AG04450 (cell line): ENCODE results near the gene MTR. TPM values are rescaled to one million over a fixed set of nuclear protein-coding genes. Genes with fewer than 3 reads are reported as not detected.

Experiments used
- CTCF ChIA-PET: fragments of 300-600, 350-600 bp; formaldehyde crosslinking; extraction: SDS; loops from one replicate; lab custom pipeline; 2022; ENCODE audit warnings: antibody characterized with exemption, inconsistent platforms; lab: Charles Lee
- POLR2A ChIA-PET: fragments of 350-600 bp; formaldehyde crosslinking; extraction: SDS; loops from one replicate; lab custom pipeline; 2021; ENCODE audit warnings: antibody characterized with exemption, inconsistent platforms; lab: Yijun Ruan, JAX
- DNase-seq: peaks from one replicate; pipeline ENCODE4 v3.0.0-alpha.2; 2011; ENCODE audit warnings: low read depth, low spot score
- H3K27ac ChIP-seq: one replicate; pipeline ENCODE4 v1.5.1; 2012; ENCODE audit warnings: low read depth, low read length, control low read depth
- H3K27me3 ChIP-seq: one replicate; pipeline ENCODE4 v1.6.0; 2012; ENCODE audit warnings: low read length; ENCODE audit not compliant: control insufficient read depth, insufficient read depth
- H3K4me3 ChIP-seq: 2 replicates; pipeline ENCODE4 v1.5.1; 2011; ENCODE audit warnings: mild to moderate bottlenecking, low read depth, low read length, control low read depth
- H3K9me3 ChIP-seq: 2 replicates; pipeline ENCODE4 v1.5.1; 2012; ENCODE audit warnings: low read length; ENCODE audit not compliant: control insufficient read depth, insufficient read depth
- polyA plus RNA-seq: library from polyadenylated mRNA; depleted of rRNA; stranded (reverse); fragments of >200 nt; gene quantifications from 2 replicates; pipeline ENCODE4 v1.2.3, GENCODE V29; 2011
- TF ChIP-seq, protein P1 (sequence below): IDR thresholded peaks from 2 replicates; pipeline ENCODE4 v1.5.1; 2011; ENCODE audit warnings: low read depth, low read length, control low read depth, inconsistent platforms

The MTR gene
- polyA plus RNA-seq, 1 experiment: 13.0 TPM

DNA sequence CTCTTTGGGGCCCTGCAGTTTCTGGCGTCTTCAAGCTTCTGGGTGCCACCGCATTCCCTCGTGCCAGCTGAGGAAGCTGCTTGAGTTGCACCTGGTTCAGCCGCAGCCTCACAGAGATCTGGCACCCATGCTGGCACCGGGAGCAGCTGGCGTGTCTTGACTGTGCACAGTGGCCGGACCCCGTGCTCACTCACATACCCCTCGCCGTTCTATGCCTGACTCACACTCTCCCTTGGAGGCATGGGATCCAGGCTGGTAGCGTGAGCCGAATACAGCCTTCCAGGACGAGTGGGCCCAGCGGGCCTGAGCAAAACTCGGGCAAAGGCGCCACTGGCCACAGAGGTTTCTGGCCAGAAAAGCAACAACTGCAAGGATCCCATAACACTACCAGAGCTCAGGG, 8.6 kb upstream of the MTR start:
- POLR2A ChIA-PET: no interaction called here
- TF ChIP-seq, protein P1, sequence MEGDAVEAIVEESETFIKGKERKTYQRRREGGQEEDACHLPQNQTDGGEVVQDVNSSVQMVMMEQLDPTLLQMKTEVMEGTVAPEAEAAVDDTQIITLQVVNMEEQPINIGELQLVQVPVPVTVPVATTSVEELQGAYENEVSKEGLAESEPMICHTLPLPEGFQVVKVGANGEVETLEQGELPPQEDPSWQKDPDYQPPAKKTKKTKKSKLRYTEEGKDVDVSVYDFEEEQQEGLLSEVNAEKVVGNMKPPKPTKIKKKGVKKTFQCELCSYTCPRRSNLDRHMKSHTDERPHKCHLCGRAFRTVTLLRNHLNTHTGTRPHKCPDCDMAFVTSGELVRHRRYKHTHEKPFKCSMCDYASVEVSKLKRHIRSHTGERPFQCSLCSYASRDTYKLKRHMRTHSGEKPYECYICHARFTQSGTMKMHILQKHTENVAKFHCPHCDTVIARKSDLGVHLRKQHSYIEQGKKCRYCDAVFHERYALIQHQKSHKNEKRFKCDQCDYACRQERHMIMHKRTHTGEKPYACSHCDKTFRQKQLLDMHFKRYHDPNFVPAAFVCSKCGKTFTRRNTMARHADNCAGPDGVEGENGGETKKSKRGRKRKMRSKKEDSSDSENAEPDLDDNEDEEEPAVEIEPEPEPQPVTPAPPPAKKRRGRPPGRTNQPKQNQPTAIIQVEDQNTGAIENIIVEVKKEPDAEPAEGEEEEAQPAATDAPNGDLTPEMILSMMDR: no peak
- Histone ChIP-seq H3K4me3 (no peak overlapping the region), H3K9me3 (peaks cover 7% of the 10 kb centered on the region; the same call in 1 of the 2 replicates), H3K27me3 (no peaks in the 10 kb centered on the region), H3K27ac (no peak overlapping the region)
- DNase-seq: no peak
- CTCF ChIA-PET: no interaction called here

DNA sequence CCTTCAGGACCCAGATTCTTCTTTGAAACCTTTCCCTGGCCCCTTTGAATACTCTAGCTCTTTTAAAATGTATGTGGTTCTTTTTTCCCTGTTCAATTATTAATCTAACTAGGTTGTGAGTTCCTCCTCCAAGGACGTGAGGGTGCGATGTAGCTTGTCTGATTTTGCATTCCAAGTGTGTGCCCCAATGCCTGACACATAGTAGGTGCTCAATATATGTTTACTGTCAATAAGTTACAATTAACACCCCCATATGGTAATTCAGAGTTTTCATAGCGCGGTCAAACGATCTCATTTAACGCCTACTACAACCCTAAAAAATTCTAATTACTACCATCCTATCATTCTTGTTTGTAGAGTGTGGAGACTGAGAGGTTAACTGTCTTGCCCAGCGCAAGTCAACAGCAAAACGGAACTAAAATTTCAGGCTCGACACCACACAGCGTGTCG, 482 bp upstream of the MTR start:
- peak overlapping the region; percentile 65 for H3K4me3 ChIP-seq
- DNase-seq: no peak
- no peak overlapping the region for H3K27ac ChIP-seq
- CTCF ChIA-PET: interaction anchor here (2.3 kb wide), 1 partner anchor 35 kb away, joined by 14 read pairs; no protein-coding TSS in a partner anchor
- POLR2A ChIA-PET: interaction anchor here (0.8 to 1.4 kb wide), 2 partner anchors 41 to 190 kb away, joined by 3 to 6 read pairs; partner anchors contain the start of gene HEATR1
- TF ChIP-seq, protein P1: no peak
- H3K27me3 ChIP-seq: no peaks in the 10 kb centered on the region
- no peaks in the 10 kb centered on the region for H3K9me3 ChIP-seq

DNA sequence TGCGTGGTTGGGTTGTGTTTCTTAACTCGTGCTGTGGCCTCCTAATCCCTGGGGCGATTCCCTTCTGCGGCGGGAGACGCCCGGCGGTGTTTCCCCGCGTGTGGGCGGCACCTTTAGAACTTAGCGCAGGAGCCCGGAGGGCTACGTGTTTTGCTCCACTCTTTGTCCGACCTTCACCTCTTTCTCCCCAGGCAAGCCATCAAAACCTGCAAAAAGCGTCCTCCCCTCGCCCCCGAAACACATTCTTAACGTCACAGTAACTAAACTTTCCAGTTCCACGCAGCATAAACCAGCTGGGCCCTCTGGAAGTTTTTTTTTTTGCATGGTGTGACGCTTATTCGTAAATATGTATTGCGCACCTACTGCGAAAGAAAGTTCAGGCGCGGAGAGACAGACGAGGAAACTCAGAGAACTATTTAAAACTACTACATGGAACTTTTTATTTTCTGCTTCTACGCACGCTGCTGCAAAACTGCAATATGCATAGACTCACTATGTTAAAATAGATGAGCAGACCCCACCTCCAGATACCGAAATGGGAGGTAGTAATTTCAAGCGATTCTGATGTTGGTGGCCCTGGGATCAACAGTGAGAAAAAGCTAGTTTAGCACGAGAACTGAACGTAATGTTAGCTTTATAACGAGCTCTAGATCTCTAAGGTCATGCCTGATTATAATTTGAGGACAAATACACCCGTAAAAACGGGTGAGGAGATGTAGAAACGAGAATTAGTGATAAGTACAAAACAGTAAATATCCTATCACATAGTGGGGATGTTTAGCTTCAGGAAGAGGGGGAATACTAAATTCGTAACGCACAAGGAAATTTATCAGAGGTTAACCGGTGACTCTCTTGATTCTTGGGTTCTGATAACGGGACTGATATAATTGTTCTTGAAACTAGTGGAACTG, 920 bp downstream of the MTR start:
- TF ChIP-seq, protein P1: no peak
- CTCF ChIA-PET: interaction anchor here (0.5 to 1.4 kb wide), 3 partner anchors 37 to 187 kb away, joined by 3 to 7 read pairs (median 6); no protein-coding TSS in a partner anchor
- DNase-seq: no peak
- Histone ChIP-seq H3K9me3 (no peaks in the 10 kb centered on the region), H3K27ac (peak overlapping the region; percentile 68), H3K4me3 (peak overlapping the region; percentile 65), H3K27me3 (no peaks in the 10 kb centered on the region)
- POLR2A ChIA-PET: no interaction called here

DNA sequence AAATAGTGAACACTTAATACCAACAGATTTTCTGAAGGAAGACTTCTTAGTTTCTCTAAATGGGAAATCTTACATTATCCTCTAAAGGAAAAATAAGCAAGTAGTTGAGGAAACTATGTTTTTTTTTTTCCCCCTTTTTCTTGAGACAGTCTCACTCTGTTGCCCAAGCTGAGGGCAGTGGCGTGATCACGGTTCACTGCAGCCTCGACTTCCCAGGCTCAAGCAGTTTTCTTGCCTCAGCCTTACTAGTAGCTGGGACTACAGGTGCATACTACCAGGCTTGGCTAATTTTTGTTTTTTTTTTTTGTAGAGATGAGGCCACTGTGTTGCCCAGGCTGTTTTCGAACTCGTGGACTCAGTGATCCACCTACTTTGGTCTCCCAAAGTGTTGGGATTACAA, 3.9 kb downstream of the MTR start:
- ChIA-PET POLR2A (no interaction called here), CTCF (interaction anchor here (0.7 kb wide), 1 partner anchor 1792 kb away, joined by 3 read pairs; no protein-coding TSS in a partner anchor)
- no peaks in the 10 kb centered on the region for H3K27me3 ChIP-seq
- H3K27ac ChIP-seq: no peak overlapping the region
- DNase-seq: no peak
- TF ChIP-seq, protein P1: no peak
- H3K9me3 ChIP-seq: no peaks in the 10 kb centered on the region
- H3K4me3 ChIP-seq: no peak overlapping the region
